ENCODE results near the gene LDB3. TPM values are rescaled to one million over a fixed set of nuclear protein-coding genes. Genes with fewer than 3 reads are reported as not detected.

The LDB3 gene
- total RNA-seq, 1 donor from 2014 or later = 0.46 TPM

- Mint-ChIP-seq H3K4me1 (ENCODE audit: unreplicated experiment) (peaks cover 22% of the 10 kb centered on the region), H3K9me3 (ENCODE audit: unreplicated experiment) (no peaks in the 10 kb centered on the region), H3K4me3 (ENCODE audit: unreplicated experiment) (no peak overlapping the region), H3K27me3 (ENCODE audit: unreplicated experiment) (no peaks in the 10 kb centered on the region), H3K27ac (ENCODE audit: unreplicated experiment) (peak overlapping the region; percentile 52), H3K36me3 (ENCODE audit: unreplicated experiment) (no peaks in the 10 kb centered on the region)
- DNase-seq (ENCODE audit: extremely low spot score, unreplicated experiment) = no peak
- TF ChIP-seq CTCF (IDR thresholded peaks at IDR 0.05) = no peak
Observed at GRCh38 chr10:86635402-86635801, 32.9 kb upstream of the LDB3 start.

- Mint-ChIP-seq H3K36me3 (ENCODE audit: unreplicated experiment) (no peaks in the 10 kb centered on the region), H3K27me3 (ENCODE audit: unreplicated experiment) (no peaks in the 10 kb centered on the region), H3K9me3 (ENCODE audit: unreplicated experiment) (no peaks in the 10 kb centered on the region), H3K4me3 (ENCODE audit: unreplicated experiment) (no peak overlapping the region), H3K4me1 (ENCODE audit: unreplicated experiment) (peaks cover 22% of the 10 kb centered on the region), H3K27ac (ENCODE audit: unreplicated experiment) (no peak overlapping the region)
- TF ChIP-seq CTCF (IDR thresholded peaks at IDR 0.05) = no peak
- DNase-seq (ENCODE audit: extremely low spot score, unreplicated experiment) = no peak
Observed at GRCh38 chr10:86636311-86636710, 32.0 kb upstream of the LDB3 start.

- Mint-ChIP-seq H3K9me3 (ENCODE audit: unreplicated experiment) (no peaks in the 10 kb centered on the region), H3K4me1 (ENCODE audit: unreplicated experiment) (peaks cover 20% of the 10 kb centered on the region), H3K36me3 (ENCODE audit: unreplicated experiment) (no peaks in the 10 kb centered on the region), H3K27me3 (ENCODE audit: unreplicated experiment) (no peaks in the 10 kb centered on the region), H3K27ac (ENCODE audit: unreplicated experiment) (no peak overlapping the region), H3K4me3 (ENCODE audit: unreplicated experiment) (no peak overlapping the region)
- no peak for DNase-seq (ENCODE audit: extremely low spot score, unreplicated experiment)
- TF ChIP-seq CTCF (IDR thresholded peaks at IDR 0.05) = peak; percentile 38
Observed at GRCh38 chr10:86642021-86642420, 26.3 kb upstream of the LDB3 start.

GRCh38 chr10:86642499-86642898, 25.8 kb upstream of the LDB3 start:
- Mint-ChIP-seq H3K4me3 (ENCODE audit: unreplicated experiment) (no peak overlapping the region), H3K27ac (ENCODE audit: unreplicated experiment) (no peak overlapping the region), H3K9me3 (ENCODE audit: unreplicated experiment) (no peaks in the 10 kb centered on the region), H3K4me1 (ENCODE audit: unreplicated experiment) (peaks cover 23% of the 10 kb centered on the region), H3K27me3 (ENCODE audit: unreplicated experiment) (no peaks in the 10 kb centered on the region), H3K36me3 (ENCODE audit: unreplicated experiment) (no peaks in the 10 kb centered on the region)
- no peak for TF ChIP-seq CTCF (IDR thresholded peaks at IDR 0.05)
- DNase-seq (ENCODE audit: extremely low spot score, unreplicated experiment) = no peak

- Mint-ChIP-seq H3K4me3 (ENCODE audit: unreplicated experiment) (no peak overlapping the region), H3K36me3 (ENCODE audit: unreplicated experiment) (no peaks in the 10 kb centered on the region)
Observed at GRCh38 chr10:86644152-86644793, 24.0 kb upstream of the LDB3 start.

More at GRCh38 chr10:86644152-86644793, 24.0 kb upstream of the LDB3 start:
- Mint-ChIP-seq H3K27ac (ENCODE audit: unreplicated experiment) (peak overlapping the region; percentile 31), H3K4me1 (ENCODE audit: unreplicated experiment) (peaks cover 41% of the 10 kb centered on the region), H3K9me3 (ENCODE audit: unreplicated experiment) (no peaks in the 10 kb centered on the region), H3K27me3 (ENCODE audit: unreplicated experiment) (no peaks in the 10 kb centered on the region)
- peak; percentile 43 for TF ChIP-seq CTCF (IDR thresholded peaks at IDR 0.05)
- DNase-seq (ENCODE audit: extremely low spot score, unreplicated experiment) = no peak

Measured in osteocyte (in vitro differentiated cells).